HEK293 (cell line): ENCODE data around the gene SIGLEC10.

Experiments
- BCL11B ChIP-seq: fragments of 450-650 bp; formaldehyde crosslinking; IDR thresholded peaks from 2 replicates; pipeline ENCODE4 v1.5.1; 2016; ENCODE audit warnings: low read depth, missing biosample characterization, missing genetic modification characterization
- HOXA7 ChIP-seq: sonication (generic); formaldehyde crosslinking; IDR thresholded peaks from 2 replicates; pipeline ENCODE4 v1.8.1; 2022; ENCODE audit warnings: missing genetic modification reagents, borderline replicate concordance
- PRDM6 ChIP-seq: fragments of 450-650 bp; formaldehyde crosslinking; IDR thresholded peaks from 2 replicates; pipeline ENCODE4 v1.5.1; 2017; ENCODE audit warnings: missing biosample characterization, missing genetic modification characterization
- SALL2 ChIP-seq: fragments of 450-650 bp; formaldehyde crosslinking; IDR thresholded peaks from 2 replicates; pipeline ENCODE4 v1.5.0; 2017; ENCODE audit warnings: missing biosample characterization, mild to moderate bottlenecking, missing genetic modification characterization, borderline replicate concordance
- YY1 ChIP-seq: fragments of 450-650 bp; formaldehyde crosslinking; IDR thresholded peaks from 2 replicates; pipeline ENCODE4 v1.5.1; 2018; ENCODE audit warnings: missing biosample characterization, missing genetic modification characterization
- ZBTB17 ChIP-seq: fragments of 450-650 bp; formaldehyde crosslinking; IDR thresholded peaks from 2 replicates; pipeline ENCODE4 v1.5.1; 2016; ENCODE audit warnings: missing biosample characterization, missing genetic modification characterization
- ZNF114 ChIP-seq: fragments of 450-650 bp; formaldehyde crosslinking; IDR thresholded peaks from 2 replicates; pipeline ENCODE4 v1.5.0; 2017; ENCODE audit warnings: missing biosample characterization, missing genetic modification characterization
- ZNF140 ChIP-seq: fragments of 450-650 bp; formaldehyde crosslinking; IDR thresholded peaks from 2 replicates; pipeline ENCODE4 v1.5.1; 2016; ENCODE audit warnings: missing biosample characterization, missing genetic modification characterization
- ZNF174 ChIP-seq: fragments of 450-650 bp; formaldehyde crosslinking; IDR thresholded peaks from 2 replicates; pipeline ENCODE4 v1.5.0; 2017; ENCODE audit warnings: missing biosample characterization, mild to moderate bottlenecking, missing genetic modification characterization
- ZNF18 ChIP-seq: fragments of 450-650 bp; formaldehyde crosslinking; IDR thresholded peaks from 2 replicates; pipeline ENCODE4 v1.5.1; 2016; ENCODE audit warnings: missing biosample characterization, missing genetic modification characterization
- ZNF324 ChIP-seq: fragments of 450-650 bp; formaldehyde crosslinking; IDR thresholded peaks from 2 replicates; pipeline ENCODE4 v1.5.1; 2016; ENCODE audit warnings: missing biosample characterization, missing genetic modification characterization
- ZNF423 ChIP-seq: fragments of 450-650 bp; formaldehyde crosslinking; IDR thresholded peaks from 2 replicates; pipeline ENCODE4 v1.5.1; 2016; ENCODE audit warnings: missing biosample characterization, missing genetic modification characterization
- ZNF433 ChIP-seq: fragments of 450-650 bp; formaldehyde crosslinking; IDR thresholded peaks from 2 replicates; pipeline ENCODE4 v1.5.1; 2016; ENCODE audit warnings: missing biosample characterization, missing genetic modification characterization, low read depth
- ZNF561 ChIP-seq: fragments of 450-650 bp; IDR thresholded peaks from 2 replicates; pipeline ENCODE4 v1.5.1; 2018; ENCODE audit warnings: missing biosample characterization, missing genetic modification characterization, borderline replicate concordance
- ZNF677 ChIP-seq: fragments of 450-650 bp; IDR thresholded peaks from 2 replicates; pipeline ENCODE4 v1.5.0; 2018; ENCODE audit warnings: missing biosample characterization, mild to moderate bottlenecking, missing genetic modification characterization, moderate library complexity
- ZNF776 ChIP-seq: fragments of 450-650 bp; formaldehyde crosslinking; IDR thresholded peaks from 2 replicates; pipeline ENCODE4 v1.5.0; 2017; ENCODE audit warnings: missing biosample characterization, missing genetic modification characterization, borderline replicate concordance
- ZNF785 ChIP-seq: fragments of 450-650 bp; formaldehyde crosslinking; IDR thresholded peaks from 2 replicates; pipeline ENCODE4 v1.5.1; 2016; ENCODE audit warnings: missing biosample characterization, missing genetic modification characterization
- ZNF830 ChIP-seq: fragments of 450-650 bp; IDR thresholded peaks from 2 replicates; pipeline ENCODE4 v1.5.0; 2018; ENCODE audit warnings: missing biosample characterization, missing genetic modification characterization, low read depth, mild to moderate bottlenecking, moderate library complexity
- ZNF837 ChIP-seq: fragments of 450-650 bp; formaldehyde crosslinking; IDR thresholded peaks from 2 replicates; pipeline ENCODE4 v1.5.1; 2016; ENCODE audit warnings: missing biosample characterization, missing genetic modification characterization
- TF ChIP-seq, protein P1 (sequence below): fragments of 450-650 bp; formaldehyde crosslinking; IDR thresholded peaks from 2 replicates; pipeline ENCODE4 v1.5.1; 2016; ENCODE audit warnings: missing biosample characterization, missing genetic modification characterization
- TF ChIP-seq, protein P2 (sequence below): fragments of 450-650 bp; formaldehyde crosslinking; IDR thresholded peaks from 2 replicates; pipeline ENCODE4; 2016; ENCODE audit warnings: missing biosample characterization, missing genetic modification characterization
- TF ChIP-seq, protein P3 (sequence below): fragments of 450-650 bp; formaldehyde crosslinking; IDR thresholded peaks from 2 replicates; pipeline ENCODE4 v1.5.1; 2016; ENCODE audit warnings: missing biosample characterization, missing genetic modification characterization, borderline replicate concordance
- TF ChIP-seq, protein P4 (sequence below): fragments of 450-650 bp; formaldehyde crosslinking; IDR thresholded peaks from 2 replicates; pipeline ENCODE4 v1.5.1; 2016; ENCODE audit warnings: missing biosample characterization, missing genetic modification characterization
- TF ChIP-seq, protein P5 (sequence below): fragments of 450-650 bp; formaldehyde crosslinking; IDR thresholded peaks from 2 replicates; pipeline ENCODE4 v1.5.1; 2016; ENCODE audit warnings: missing biosample characterization, missing genetic modification characterization

SIGLEC10 gene

GRCh38 chr19:51367565-51368365 is 49.7 kb downstream of the SIGLEC10 start (continued):
- TF ChIP-seq, protein P1, sequence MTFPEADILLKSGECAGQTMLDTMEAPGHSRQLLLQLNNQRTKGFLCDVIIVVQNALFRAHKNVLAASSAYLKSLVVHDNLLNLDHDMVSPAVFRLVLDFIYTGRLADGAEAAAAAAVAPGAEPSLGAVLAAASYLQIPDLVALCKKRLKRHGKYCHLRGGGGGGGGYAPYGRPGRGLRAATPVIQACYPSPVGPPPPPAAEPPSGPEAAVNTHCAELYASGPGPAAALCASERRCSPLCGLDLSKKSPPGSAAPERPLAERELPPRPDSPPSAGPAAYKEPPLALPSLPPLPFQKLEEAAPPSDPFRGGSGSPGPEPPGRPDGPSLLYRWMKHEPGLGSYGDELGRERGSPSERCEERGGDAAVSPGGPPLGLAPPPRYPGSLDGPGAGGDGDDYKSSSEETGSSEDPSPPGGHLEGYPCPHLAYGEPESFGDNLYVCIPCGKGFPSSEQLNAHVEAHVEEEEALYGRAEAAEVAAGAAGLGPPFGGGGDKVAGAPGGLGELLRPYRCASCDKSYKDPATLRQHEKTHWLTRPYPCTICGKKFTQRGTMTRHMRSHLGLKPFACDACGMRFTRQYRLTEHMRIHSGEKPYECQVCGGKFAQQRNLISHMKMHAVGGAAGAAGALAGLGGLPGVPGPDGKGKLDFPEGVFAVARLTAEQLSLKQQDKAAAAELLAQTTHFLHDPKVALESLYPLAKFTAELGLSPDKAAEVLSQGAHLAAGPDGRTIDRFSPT (tag by site-specific recombination) = peak; percentile 89
- TF ChIP-seq ZNF837 (tag by site-specific recombination) (no peak), ZNF140 (no peak), ZNF677 (tag by site-specific recombination) (no peak), PRDM6 (tag by site-specific recombination) (no peak), BCL11B (tag by site-specific recombination) (no peak), ZNF830 (no peak), YY1 (tag by site-specific recombination) (no peak), ZNF785 (tag by site-specific recombination) (no peak), HOXA7 (no peak), ZBTB17 (tag by site-specific recombination) (peak; percentile 86), ZNF433 (tag by site-specific recombination) (no peak), ZNF423 (no peak), ZNF561 (peak; percentile 72), ZNF174 (tag by site-specific recombination) (no peak), ZNF324 (tag by site-specific recombination) (no peak), SALL2 (no peak), ZNF18 (tag by site-specific recombination) (no peak), ZNF776 (tag by site-specific recombination) (no peak), ZNF114 (tag by site-specific recombination) (no peak)
- TF ChIP-seq, protein P2, sequence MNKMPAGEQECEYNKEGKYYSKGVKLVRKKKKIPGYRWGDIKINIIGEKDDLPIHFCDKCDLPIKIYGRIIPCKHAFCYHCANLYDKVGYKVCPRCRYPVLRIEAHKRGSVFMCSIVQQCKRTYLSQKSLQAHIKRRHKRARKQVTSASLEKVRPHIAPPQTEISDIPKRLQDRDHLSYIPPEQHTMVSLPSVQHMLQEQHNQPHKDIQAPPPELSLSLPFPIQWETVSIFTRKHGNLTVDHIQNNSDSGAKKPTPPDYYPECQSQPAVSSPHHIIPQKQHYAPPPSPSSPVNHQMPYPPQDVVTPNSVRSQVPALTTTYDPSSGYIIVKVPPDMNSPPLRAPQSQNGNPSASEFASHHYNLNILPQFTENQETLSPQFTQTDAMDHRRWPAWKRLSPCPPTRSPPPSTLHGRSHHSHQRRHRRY (tag by site-specific recombination) = no peak
- TF ChIP-seq, protein P3, sequence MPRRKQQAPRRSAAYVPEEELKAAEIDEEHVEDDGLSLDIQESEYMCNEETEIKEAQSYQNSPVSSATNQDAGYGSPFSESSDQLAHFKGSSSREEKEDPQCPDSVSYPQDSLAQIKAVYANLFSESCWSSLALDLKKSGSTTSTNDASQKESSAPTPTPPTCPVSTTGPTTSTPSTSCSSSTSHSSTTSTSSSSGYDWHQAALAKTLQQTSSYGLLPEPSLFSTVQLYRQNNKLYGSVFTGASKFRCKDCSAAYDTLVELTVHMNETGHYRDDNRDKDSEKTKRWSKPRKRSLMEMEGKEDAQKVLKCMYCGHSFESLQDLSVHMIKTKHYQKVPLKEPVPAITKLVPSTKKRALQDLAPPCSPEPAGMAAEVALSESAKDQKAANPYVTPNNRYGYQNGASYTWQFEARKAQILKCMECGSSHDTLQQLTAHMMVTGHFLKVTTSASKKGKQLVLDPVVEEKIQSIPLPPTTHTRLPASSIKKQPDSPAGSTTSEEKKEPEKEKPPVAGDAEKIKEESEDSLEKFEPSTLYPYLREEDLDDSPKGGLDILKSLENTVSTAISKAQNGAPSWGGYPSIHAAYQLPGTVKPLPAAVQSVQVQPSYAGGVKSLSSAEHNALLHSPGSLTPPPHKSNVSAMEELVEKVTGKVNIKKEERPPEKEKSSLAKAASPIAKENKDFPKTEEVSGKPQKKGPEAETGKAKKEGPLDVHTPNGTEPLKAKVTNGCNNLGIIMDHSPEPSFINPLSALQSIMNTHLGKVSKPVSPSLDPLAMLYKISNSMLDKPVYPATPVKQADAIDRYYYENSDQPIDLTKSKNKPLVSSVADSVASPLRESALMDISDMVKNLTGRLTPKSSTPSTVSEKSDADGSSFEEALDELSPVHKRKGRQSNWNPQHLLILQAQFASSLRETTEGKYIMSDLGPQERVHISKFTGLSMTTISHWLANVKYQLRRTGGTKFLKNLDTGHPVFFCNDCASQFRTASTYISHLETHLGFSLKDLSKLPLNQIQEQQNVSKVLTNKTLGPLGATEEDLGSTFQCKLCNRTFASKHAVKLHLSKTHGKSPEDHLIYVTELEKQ (tag by site-specific recombination) = no peak
- TF ChIP-seq, protein P4, sequence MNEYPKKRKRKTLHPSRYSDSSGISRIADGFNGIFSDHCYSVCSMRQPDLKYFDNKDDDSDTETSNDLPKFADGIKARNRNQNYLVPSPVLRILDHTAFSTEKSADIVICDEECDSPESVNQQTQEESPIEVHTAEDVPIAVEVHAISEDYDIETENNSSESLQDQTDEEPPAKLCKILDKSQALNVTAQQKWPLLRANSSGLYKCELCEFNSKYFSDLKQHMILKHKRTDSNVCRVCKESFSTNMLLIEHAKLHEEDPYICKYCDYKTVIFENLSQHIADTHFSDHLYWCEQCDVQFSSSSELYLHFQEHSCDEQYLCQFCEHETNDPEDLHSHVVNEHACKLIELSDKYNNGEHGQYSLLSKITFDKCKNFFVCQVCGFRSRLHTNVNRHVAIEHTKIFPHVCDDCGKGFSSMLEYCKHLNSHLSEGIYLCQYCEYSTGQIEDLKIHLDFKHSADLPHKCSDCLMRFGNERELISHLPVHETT = no peak
- TF ChIP-seq, protein P5, sequence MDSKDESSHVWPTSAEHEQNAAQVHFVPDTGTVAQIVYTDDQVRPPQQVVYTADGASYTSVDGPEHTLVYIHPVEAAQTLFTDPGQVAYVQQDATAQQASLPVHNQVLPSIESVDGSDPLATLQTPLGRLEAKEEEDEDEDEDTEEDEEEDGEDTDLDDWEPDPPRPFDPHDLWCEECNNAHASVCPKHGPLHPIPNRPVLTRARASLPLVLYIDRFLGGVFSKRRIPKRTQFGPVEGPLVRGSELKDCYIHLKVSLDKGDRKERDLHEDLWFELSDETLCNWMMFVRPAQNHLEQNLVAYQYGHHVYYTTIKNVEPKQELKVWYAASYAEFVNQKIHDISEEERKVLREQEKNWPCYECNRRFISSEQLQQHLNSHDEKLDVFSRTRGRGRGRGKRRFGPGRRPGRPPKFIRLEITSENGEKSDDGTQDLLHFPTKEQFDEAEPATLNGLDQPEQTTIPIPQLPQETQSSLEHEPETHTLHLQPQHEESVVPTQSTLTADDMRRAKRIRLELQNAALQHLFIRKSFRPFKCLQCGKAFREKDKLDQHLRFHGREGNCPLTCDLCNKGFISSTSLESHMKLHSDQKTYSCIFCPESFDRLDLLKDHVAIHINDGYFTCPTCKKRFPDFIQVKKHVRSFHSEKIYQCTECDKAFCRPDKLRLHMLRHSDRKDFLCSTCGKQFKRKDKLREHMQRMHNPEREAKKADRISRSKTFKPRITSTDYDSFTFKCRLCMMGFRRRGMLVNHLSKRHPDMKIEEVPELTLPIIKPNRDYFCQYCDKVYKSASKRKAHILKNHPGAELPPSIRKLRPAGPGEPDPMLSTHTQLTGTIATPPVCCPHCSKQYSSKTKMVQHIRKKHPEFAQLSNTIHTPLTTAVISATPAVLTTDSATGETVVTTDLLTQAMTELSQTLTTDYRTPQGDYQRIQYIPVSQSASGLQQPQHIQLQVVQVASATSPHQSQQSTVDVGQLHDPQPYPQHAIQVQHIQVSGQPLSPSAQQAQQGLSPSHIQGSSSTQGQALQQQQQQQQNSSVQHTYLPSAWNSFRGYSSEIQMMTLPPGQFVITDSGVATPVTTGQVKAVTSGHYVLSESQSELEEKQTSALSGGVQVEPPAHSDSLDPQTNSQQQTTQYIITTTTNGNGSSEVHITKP (tag by site-specific recombination) = peak; percentile 38; the same call in 1 of the 2 replicates
